Stimulated activated naive CD8-positive, alpha-beta T cell treated with anti-CD3 and anti-CD28 coated beads, Interleukin-15, Interleukin-2, amounts not matched to agents 100 ng/mL and 50 ng/mL, for 24 hours (primary cell): ENCODE data around the gene DOCK4.

Source experiments
- H3K27ac Mint-ChIP-seq: one replicate; pipeline ENCODE4 v1.8.0; 2021; ENCODE audit warnings: mild to moderate bottlenecking, mixed read lengths
- H3K27me3 Mint-ChIP-seq: one replicate; pipeline ENCODE4 v1.8.0; 2021; ENCODE audit warnings: mixed read lengths
- H3K36me3 Mint-ChIP-seq: one replicate; pipeline ENCODE4 v1.8.0; 2021; ENCODE audit warnings: low read depth, mixed read lengths
- H3K4me1 Mint-ChIP-seq: one replicate; pipeline ENCODE4 v1.8.0; 2021; ENCODE audit warnings: low read depth, mixed read lengths
- H3K4me3 Mint-ChIP-seq: one replicate; pipeline ENCODE4 v1.8.0; 2021; ENCODE audit warnings: mild to moderate bottlenecking, mixed read lengths
- H3K9me3 Mint-ChIP-seq: one replicate; pipeline ENCODE4 v1.8.0; 2021; ENCODE audit warnings: mixed read lengths

DOCK4 gene

DNA sequence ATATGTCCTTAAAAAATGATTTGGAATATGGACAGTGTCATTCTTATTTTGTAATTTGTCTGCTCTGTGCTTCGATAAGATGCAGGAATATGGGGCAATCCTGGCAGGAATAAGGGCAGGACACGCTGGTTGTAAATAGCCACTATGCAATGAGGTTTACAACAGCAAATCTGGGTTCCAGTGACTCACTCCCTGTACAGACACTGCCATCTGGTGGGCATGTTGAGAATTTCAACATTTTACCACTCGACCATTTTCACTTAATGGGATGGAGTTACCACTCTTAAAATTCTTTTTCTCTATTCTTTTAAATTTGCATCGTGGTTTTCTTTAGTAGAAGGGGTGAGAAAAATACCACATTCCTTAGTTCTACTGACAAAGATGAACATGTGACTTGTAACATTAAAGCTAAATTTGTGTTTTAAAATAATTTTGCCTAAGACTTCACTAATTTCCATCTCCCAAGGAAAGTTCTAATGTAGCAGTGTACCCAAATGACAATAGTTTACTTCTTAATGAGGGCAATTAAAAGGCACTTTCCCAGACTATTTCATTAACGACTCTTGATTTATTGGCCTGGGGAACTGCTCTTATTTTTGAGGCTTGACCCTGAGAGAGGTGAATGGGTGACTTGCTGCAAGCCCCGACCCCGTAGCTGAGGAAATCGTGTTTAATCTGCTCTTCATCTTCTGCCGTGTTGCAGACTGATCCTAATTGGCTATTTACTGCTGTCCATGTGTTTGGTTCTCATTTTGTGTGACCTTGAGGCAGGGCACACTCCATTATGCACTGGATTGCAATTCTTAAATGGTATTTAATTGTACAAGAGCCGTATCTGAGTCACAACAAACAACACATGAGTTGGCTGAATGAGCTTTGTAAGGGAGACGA, 470.3 kb downstream of the DOCK4 start:
- H3K27me3 Mint-ChIP-seq, result peaks cover 8% of the 10 kb centered on the region
- no peaks in the 10 kb centered on the region for H3K4me1 Mint-ChIP-seq
- H3K4me3 Mint-ChIP-seq, result no peak overlapping the region
- no peaks in the 10 kb centered on the region for H3K36me3 Mint-ChIP-seq
- no peaks in the 10 kb centered on the region for H3K9me3 Mint-ChIP-seq
- H3K27ac Mint-ChIP-seq, result no peak overlapping the region

DNA sequence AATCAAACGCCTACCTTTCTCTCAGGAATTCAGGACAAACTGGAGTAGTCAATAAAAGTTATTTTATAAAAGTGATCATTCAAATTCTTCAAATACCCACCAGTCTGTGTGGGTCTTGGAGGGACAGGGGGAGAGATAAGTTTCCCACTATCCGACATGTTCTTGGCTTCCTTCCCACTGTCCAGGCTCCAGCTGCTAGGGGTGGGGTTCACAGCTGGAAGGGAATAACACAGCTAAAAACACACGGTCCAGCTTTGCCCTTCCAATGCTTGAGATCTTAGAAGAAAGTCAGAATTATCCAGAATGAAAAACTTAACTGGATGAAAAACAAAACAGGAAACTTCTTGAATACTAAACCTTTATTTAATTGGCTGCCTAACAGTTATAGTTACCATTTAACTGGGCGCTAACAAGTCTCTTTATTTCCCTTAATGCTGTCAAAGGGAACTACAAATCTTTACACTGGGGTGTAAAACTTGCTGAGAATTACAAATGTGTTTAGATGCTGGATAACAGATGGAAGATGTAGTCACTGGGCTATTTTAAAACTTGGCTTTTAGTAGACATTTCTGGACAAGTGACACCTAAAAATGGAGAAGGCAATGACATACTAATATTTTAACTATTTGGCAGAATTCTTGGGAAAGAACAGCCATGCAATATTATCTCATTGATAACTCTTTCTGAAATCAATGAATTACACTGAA, 471.1 kb downstream of the DOCK4 start:
- Mint-ChIP-seq H3K36me3 (no peaks in the 10 kb centered on the region), H3K9me3 (no peaks in the 10 kb centered on the region), H3K4me1 (no peaks in the 10 kb centered on the region), H3K27ac (no peak overlapping the region), H3K27me3 (peaks cover 7% of the 10 kb centered on the region), H3K4me3 (no peak overlapping the region)

DNA sequence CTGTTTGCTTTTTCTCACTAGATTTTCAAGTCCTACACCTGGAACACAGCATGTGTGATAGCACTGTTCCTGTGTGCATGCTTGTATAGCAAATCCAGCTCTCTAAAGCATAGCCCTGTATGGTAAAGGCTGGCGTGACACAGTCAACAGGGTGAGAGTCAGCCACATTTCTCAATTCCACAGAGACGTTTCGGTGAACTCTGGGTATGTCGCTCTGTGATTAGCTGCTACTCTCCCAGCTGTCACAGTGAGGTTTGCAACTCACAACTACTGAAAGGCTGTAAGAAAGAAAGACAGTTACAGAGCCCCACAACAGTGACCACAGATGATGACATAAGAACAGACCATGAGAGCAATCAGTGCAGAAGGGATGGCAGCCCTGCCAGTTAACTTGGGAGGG, 473.3 kb downstream of the DOCK4 start:
- no peak overlapping the region for H3K27ac Mint-ChIP-seq
- peaks cover 7% of the 10 kb centered on the region for H3K27me3 Mint-ChIP-seq
- H3K4me1 Mint-ChIP-seq, result no peaks in the 10 kb centered on the region
- no peaks in the 10 kb centered on the region for H3K36me3 Mint-ChIP-seq
- no peak overlapping the region for H3K4me3 Mint-ChIP-seq
- no peaks in the 10 kb centered on the region for H3K9me3 Mint-ChIP-seq

DNA sequence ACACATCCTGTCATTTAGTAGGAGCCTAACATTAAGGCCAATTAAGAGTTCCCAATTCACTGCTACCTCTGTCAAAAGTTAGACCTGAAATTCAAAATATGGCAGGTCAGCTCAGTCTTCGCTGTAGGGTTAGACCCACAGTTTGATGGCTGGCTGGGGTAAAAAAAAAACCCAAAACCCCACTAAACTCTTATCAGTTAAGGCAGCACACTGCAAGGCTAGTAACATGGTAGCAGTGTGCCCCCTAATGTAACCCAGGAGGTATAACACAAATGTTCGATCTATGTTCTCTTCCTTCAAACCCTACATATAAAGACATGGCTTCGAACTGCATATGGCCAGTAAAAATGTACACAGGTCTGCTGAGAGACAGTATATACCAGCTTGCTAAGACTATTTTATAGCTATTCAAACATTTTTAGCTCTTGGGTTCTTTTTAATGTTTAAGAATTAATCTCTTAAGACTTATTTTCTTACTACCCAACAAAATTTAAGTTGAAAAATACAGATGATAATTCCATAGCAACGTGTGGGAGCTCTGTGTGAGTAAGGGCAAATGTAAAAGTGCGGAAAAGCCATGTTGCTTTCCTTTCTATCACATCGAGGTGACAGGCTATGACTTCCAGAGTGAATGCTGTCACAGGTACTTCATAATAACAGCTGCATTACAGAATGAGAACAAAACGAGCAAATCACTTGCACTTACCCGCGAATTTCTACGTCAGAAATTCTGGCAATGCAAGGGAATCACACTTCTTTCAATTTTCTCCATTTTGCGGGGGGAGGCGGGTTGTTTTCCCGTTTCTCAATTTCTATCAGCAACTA, 475.5 kb downstream of the DOCK4 start:
- no peaks in the 10 kb centered on the region for H3K36me3 Mint-ChIP-seq
- no peaks in the 10 kb centered on the region for H3K4me1 Mint-ChIP-seq
- H3K4me3 Mint-ChIP-seq, result no peak overlapping the region
- H3K9me3 Mint-ChIP-seq, result no peaks in the 10 kb centered on the region
- no peak overlapping the region for H3K27ac Mint-ChIP-seq
- H3K27me3 Mint-ChIP-seq, result peaks cover 3% of the 10 kb centered on the region

DNA sequence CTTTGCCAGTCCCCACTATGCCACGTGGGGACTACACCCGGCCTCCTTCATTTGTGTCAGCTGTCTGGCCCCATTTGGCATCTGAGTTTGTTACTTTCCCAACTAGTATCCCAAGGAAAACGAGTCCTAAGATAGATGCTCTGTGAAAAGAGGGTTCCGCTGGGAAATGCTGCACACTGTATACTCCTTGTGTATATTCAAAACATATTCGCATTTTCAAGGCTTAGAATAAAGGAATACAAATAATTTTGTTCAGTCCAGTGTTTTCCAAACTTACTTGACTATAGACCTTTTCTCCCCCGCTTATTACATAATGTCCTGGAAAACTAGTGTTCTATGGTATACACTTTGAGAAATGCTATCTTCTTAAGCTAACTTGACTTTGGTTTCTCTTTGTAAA, 476.1 kb downstream of the DOCK4 start:
- Mint-ChIP-seq H3K4me3 (no peak overlapping the region), H3K9me3 (no peaks in the 10 kb centered on the region), H3K27ac (no peak overlapping the region)

DNA sequence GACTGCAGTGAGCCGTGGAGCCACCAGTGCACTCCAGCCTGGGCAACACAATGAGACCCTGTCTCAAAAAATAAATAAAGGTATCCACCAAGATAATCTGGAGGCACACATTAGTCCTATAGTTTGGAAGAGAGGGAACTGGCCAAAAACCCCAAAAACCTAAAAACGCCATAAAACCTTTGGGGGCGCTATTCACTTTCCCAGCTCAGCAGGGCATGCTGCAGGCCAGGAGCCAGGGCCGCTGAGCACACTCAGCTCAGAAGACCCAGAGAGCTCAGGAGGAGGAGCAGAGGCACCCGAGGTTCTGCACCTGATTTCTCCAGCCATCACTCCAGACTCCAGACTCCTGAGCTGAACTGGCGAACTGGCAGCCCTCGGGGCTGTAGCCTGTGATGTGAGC, 476.7 kb downstream of the DOCK4 start:
- H3K36me3 Mint-ChIP-seq, result no peaks in the 10 kb centered on the region
- H3K9me3 Mint-ChIP-seq, result no peaks in the 10 kb centered on the region
- H3K4me1 Mint-ChIP-seq, result no peaks in the 10 kb centered on the region
- H3K4me3 Mint-ChIP-seq, result no peak overlapping the region
- no peak overlapping the region for H3K27ac Mint-ChIP-seq
- peaks cover 4% of the 10 kb centered on the region for H3K27me3 Mint-ChIP-seq

More for the DNA sequence above, 476.1 kb downstream of the DOCK4 start:
- peaks cover 4% of the 10 kb centered on the region for H3K27me3 Mint-ChIP-seq
- H3K4me1 Mint-ChIP-seq, result no peaks in the 10 kb centered on the region
- no peaks in the 10 kb centered on the region for H3K36me3 Mint-ChIP-seq

DNA sequence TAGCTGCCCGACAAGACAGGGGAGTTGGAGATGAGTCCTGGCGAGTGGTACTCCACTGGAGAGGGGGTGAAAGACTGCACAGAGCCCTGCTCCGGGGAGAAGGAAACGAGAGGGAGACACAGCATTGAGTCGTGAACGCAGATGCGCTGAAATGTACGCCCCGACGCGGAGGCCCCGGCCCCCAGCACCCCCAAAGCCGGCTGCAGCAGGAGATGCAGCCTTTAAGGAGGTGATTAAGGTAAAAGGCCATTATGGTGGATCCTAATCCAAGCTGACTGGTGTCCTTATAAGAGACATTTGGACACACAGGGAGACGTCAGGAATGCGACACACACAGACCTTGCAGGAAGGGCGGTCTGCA, 477.6 kb downstream of the DOCK4 start:
- Mint-ChIP-seq H3K4me3 (no peak overlapping the region), H3K4me1 (no peaks in the 10 kb centered on the region), H3K9me3 (no peaks in the 10 kb centered on the region), H3K27ac (no peak overlapping the region), H3K36me3 (no peaks in the 10 kb centered on the region), H3K27me3 (peaks cover 4% of the 10 kb centered on the region)

DNA sequence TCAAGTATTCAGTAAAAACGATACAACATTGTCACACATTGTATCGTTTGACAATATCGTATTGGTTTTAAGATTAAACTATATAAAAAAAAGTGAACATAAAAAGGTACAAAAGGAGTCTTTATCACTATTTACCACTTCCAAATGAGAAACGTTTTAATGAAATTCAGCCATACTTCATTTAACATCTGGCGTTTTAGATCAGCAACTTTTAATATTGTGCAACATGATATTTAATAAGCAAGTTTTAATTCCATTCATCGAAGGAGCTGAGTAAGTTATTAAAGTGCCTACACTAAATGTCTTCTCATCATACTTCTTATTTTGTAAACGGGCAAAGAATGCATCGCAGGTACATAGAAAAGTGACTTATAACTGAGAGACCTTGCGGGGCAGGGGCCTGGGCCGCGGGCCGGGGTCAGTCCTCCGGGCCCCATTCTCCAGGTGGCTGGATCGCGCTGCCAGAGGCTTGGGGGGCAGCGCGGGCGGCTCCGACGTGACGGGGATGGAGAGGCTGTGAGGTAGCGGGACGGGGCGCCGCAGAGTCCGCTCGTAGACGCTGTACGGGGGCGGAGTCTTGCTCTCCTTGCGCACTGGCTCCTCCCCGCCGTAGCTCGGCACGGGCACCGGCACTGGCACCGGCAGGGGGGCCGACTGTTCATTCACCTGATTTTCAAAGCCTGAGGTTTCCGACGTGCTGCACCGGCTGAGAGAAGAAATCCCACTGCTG, 478.1 kb downstream of the DOCK4 start:
- Mint-ChIP-seq H3K36me3 (no peaks in the 10 kb centered on the region), H3K27me3 (peaks cover 4% of the 10 kb centered on the region)

DNA sequence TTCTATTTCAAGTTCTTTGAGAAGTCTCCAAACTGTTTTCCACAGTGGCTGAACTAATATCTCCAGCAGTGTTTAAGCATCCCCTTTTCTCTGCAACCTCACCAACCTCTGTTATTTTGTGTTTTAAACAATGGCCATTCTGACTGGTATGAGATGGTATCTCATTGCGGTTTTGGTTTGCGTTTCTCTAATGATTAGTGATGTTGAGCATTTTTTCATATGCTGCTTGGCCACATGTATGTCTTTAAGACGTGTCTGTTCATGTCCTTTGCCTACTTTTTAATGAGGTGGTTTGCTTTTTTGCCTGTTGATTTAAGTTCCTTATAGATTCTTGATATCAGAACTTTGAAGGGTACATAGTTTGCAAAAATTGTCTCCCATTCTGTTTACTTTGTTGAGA, 487.3 kb downstream of the DOCK4 start:
- Mint-ChIP-seq H3K9me3 (no peaks in the 10 kb centered on the region), H3K36me3 (no peaks in the 10 kb centered on the region), H3K4me1 (no peaks in the 10 kb centered on the region), H3K27ac (no peak overlapping the region), H3K4me3 (no peak overlapping the region), H3K27me3 (peaks cover 2% of the 10 kb centered on the region)

More for the DNA sequence above, 478.1 kb downstream of the DOCK4 start:
- Mint-ChIP-seq H3K4me1 (no peaks in the 10 kb centered on the region), H3K4me3 (no peak overlapping the region), H3K27ac (no peak overlapping the region), H3K9me3 (no peaks in the 10 kb centered on the region)

DNA sequence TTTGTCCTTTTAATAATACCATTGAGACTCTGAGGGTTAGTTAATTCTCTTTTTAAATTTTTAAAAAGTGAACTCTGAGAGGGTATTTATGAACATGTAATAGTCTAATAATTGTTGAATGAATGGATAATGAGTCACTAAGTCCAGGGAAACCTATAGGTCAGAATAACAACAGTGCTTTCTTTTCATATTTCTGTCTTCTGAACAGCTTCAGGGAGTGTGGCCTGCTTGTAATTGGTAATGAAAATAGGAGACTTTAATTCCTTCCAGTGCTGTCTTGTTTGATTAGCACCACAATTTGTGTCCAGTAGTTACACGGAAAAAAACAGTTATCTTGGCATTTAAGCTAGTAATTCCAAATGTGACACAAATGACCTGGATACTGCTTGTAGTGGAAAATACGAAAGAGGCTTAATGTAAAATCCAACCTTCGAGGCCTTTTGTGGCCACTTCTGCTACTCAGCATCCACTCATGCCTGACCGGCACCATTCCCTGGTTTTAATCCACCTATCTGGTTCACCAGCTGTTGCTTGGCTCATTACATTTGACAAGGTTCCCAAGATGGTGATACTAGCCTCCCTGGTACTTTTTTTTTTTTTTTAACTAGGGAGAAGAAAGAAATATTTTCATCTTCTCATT, 494.7 kb downstream of the DOCK4 start:
- H3K27ac Mint-ChIP-seq, result no peak overlapping the region
- H3K4me3 Mint-ChIP-seq, result no peak overlapping the region
- H3K9me3 Mint-ChIP-seq, result no peaks in the 10 kb centered on the region
- no peaks in the 10 kb centered on the region for H3K36me3 Mint-ChIP-seq
- H3K27me3 Mint-ChIP-seq, result peaks cover 18% of the 10 kb centered on the region
- H3K4me1 Mint-ChIP-seq, result no peaks in the 10 kb centered on the region

DNA sequence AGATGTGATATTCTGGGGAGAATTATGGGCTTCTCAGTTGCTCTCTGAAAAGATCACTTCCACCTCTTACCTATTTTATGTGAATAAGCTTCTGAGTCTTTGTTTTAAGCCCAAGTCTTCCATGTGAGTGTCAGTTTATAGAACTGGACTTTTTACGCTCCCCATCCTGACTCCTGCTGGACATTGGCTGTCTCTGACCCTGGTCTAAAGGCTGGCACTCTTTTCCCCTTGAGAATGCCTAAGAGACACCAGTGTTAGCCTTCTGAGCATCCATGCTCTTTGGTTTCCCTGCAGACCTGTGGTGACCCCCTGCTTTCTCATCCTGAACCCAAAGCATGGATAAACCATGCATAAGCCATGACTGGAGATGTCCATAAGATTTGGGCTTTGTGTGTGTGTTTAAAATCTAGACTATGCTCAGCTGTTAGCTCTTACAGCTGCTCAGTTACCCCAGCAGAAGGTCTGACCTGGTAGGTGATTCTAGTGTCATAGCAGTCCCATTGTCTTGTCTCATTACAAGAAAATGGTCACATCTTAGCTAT, 495.3 kb downstream of the DOCK4 start:
- H3K27ac Mint-ChIP-seq, result no peak overlapping the region
- no peak overlapping the region for H3K4me3 Mint-ChIP-seq
- H3K9me3 Mint-ChIP-seq, result no peaks in the 10 kb centered on the region
- H3K4me1 Mint-ChIP-seq, result no peaks in the 10 kb centered on the region
- H3K36me3 Mint-ChIP-seq, result no peaks in the 10 kb centered on the region
- peaks cover 18% of the 10 kb centered on the region for H3K27me3 Mint-ChIP-seq

DNA sequence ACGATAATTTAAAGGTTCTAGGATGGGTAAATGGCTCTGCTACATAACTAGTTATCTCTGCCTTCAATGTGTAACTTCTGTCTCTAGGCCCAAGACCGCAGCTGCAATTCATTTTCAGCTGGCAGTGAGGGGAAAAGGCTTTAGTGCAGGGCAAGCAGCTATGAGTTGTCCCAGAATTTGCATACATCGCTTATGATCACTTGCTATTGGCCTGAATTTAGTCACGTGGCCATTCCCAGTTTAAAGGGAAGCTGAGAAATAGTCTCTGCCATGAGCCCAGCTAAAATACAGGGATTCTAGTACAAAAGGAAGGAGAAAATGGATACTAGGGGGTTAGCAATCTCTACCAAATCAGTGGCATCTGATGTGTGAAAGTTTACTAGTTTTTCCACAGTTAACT, 498.1 kb downstream of the DOCK4 start:
- H3K9me3 Mint-ChIP-seq, result peaks cover 5% of the 10 kb centered on the region
- H3K27me3 Mint-ChIP-seq, result peaks cover 28% of the 10 kb centered on the region
- no peak overlapping the region for H3K4me3 Mint-ChIP-seq
- no peaks in the 10 kb centered on the region for H3K36me3 Mint-ChIP-seq
- H3K4me1 Mint-ChIP-seq, result no peaks in the 10 kb centered on the region
- H3K27ac Mint-ChIP-seq, result no peak overlapping the region

DNA sequence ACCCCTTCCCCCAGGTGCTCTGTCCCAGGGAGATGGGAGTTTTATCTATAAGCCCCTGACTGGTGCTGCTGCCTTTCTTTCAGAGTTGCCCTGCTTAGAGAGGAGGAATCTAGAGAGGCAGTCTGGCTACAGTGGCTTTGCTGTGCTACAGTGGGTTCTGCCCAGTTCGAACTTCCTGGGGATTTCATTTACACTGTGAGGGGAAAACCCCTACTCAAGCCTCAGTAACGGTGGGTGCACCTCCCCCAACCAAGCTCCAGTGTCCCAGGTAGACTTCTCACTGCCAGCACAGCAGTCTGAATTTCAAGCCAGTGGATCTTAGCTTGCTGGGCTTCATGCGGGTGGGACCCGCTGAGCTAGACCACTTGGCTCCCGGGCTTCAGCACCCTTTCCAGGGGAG, 500.4 kb downstream of the DOCK4 start:
- Mint-ChIP-seq H3K4me3 (no peak overlapping the region), H3K27ac (no peak overlapping the region), H3K27me3 (peaks cover 28% of the 10 kb centered on the region), H3K36me3 (no peaks in the 10 kb centered on the region), H3K4me1 (no peaks in the 10 kb centered on the region), H3K9me3 (peaks cover 5% of the 10 kb centered on the region)

DNA sequence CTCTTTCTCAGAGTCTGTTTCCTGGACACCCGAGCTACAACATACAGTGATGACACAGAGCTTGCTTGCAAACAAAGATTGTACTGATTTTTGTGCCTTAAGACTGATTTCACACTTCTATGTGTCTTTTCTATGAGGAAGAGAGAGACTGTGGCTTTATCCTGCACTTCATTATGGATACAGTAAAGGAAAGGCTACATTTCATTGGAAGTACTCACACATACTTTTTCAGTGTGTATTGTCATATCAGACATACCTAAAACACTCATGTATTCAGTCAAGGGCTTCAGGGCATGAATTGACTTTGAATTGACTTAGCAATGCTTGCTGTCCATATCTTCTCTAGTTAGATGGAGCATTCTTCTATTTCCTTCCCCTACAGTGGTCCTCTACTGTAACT, 508.4 kb downstream of the DOCK4 start:
- H3K4me1 Mint-ChIP-seq, result no peaks in the 10 kb centered on the region
- no peaks in the 10 kb centered on the region for H3K27me3 Mint-ChIP-seq
- H3K4me3 Mint-ChIP-seq, result no peak overlapping the region
- no peak overlapping the region for H3K27ac Mint-ChIP-seq
- no peaks in the 10 kb centered on the region for H3K9me3 Mint-ChIP-seq
- no peaks in the 10 kb centered on the region for H3K36me3 Mint-ChIP-seq
